Activated CD4-positive, alpha-beta T cell treated with anti-CD3 and anti-CD28 coated beads, Interleukin-2, amount 10 ng/mL, durations not matched to agents 7 days and 5 days (primary cell): Measurements from ENCODE around the gene GSTM3. TPM values are rescaled to one million over a fixed set of nuclear protein-coding genes. Genes with fewer than 3 reads are reported as not detected.

Source experiments
- CTCF ChIA-PET: fragments of 350-600 bp; sonication (Branson Sonifier 250); formaldehyde crosslinking; loops from one replicate; lab custom pipeline; 2021; ENCODE audit warnings: antibody characterized with exemption; lab: Charles Lee
- POLR2A ChIA-PET: fragments of 350-600 bp; sonication (Branson Sonifier 250); formaldehyde crosslinking; loops from one replicate; lab custom pipeline; 2021; ENCODE audit warnings: antibody characterized with exemption; lab: Charles Lee
- DNase-seq: peaks from one replicate; pipeline ENCODE4 v3.0.0-alpha.2; 2020
- H3K27ac Mint-ChIP-seq: one replicate; pipeline ENCODE4 v1.8.0; 2021; ENCODE audit warnings: mild to moderate bottlenecking, moderate library complexity, mixed read lengths
- H3K27me3 Mint-ChIP-seq: one replicate; pipeline ENCODE4 v1.8.0; 2021; ENCODE audit warnings: mixed read lengths
- H3K36me3 Mint-ChIP-seq: one replicate; pipeline ENCODE4 v1.8.0; 2021; ENCODE audit warnings: low read depth, mixed read lengths
- H3K4me1 Mint-ChIP-seq: one replicate; pipeline ENCODE4 v1.8.0; 2021; ENCODE audit warnings: mixed read lengths
- H3K4me3 Mint-ChIP-seq: one replicate; pipeline ENCODE4 v1.8.0; 2021; ENCODE audit warnings: mild to moderate bottlenecking, moderate library complexity, mixed read lengths
- H3K9me3 Mint-ChIP-seq: one replicate; pipeline ENCODE4 v1.8.0; 2021; ENCODE audit warnings: mixed read lengths
- total RNA-seq, 2 experiments: library from RNA; stranded (reverse); gene quantifications; one replicate each; pipeline ENCODE4 v1.2.3, GENCODE V29; 2021

GSTM3 gene
- total RNA-seq, 2 experiments from 2014 or later = 6.3 to 8.2 TPM

GRCh38 chr1:109730666-109731065 lies 10.2 kb downstream of the GSTM3 start:
- Mint-ChIP-seq H3K9me3 (no peaks in the 10 kb centered on the region), H3K27ac (no peak overlapping the region), H3K36me3 (no peaks in the 10 kb centered on the region), H3K27me3 (no peaks in the 10 kb centered on the region), H3K4me1 (no peaks in the 10 kb centered on the region), H3K4me3 (no peak overlapping the region)
- ChIA-PET CTCF (no interaction called here), POLR2A (no interaction called here)
- DNase-seq = no peak

- no peak for DNase-seq
- Mint-ChIP-seq H3K9me3 (no peaks in the 10 kb centered on the region), H3K36me3 (no peaks in the 10 kb centered on the region), H3K4me3 (no peak overlapping the region), H3K4me1 (no peaks in the 10 kb centered on the region), H3K27me3 (no peaks in the 10 kb centered on the region), H3K27ac (no peak overlapping the region)
- POLR2A ChIA-PET = interaction anchor here (0.6 kb wide), 1 partner anchor 37 kb away, joined by 3 read pairs; no protein-coding TSS in a partner anchor
- CTCF ChIA-PET = interaction anchor here (0.7 to 2.2 kb wide), 4 partner anchors 10 to 48 kb away, joined by 3 to 7 read pairs (median 3); no protein-coding TSS in a partner anchor
These were observed 12.0 kb downstream of the GSTM3 start for GRCh38 chr1:109728870-109729269.

GRCh38 chr1:109726728-109727373 lies 14.0 kb downstream of the GSTM3 start:
- H3K27ac Mint-ChIP-seq = no peak overlapping the region
- no peaks in the 10 kb centered on the region for H3K36me3 Mint-ChIP-seq
- CTCF ChIA-PET = no interaction called here
- no peaks in the 10 kb centered on the region for H3K9me3 Mint-ChIP-seq
- POLR2A ChIA-PET = no interaction called here
- peaks cover 4% of the 10 kb centered on the region for H3K27me3 Mint-ChIP-seq
- no peaks in the 10 kb centered on the region for H3K4me1 Mint-ChIP-seq
- H3K4me3 Mint-ChIP-seq = no peak overlapping the region
- DNase-seq = no peak

- CTCF ChIA-PET = no interaction called here
These were observed 14.8 kb downstream of the GSTM3 start for GRCh38 chr1:109726007-109726406.

GRCh38 chr1:109725510-109725909 lies 15.3 kb downstream of the GSTM3 start:
- Mint-ChIP-seq H3K36me3 (no peaks in the 10 kb centered on the region), H3K27ac (no peak overlapping the region), H3K9me3 (no peaks in the 10 kb centered on the region)

More at GRCh38 chr1:109726007-109726406, 14.8 kb downstream of the GSTM3 start:
- Mint-ChIP-seq H3K27me3 (peaks cover 6% of the 10 kb centered on the region), H3K36me3 (no peaks in the 10 kb centered on the region), H3K9me3 (no peaks in the 10 kb centered on the region), H3K4me3 (no peak overlapping the region), H3K4me1 (no peaks in the 10 kb centered on the region), H3K27ac (no peak overlapping the region)
- DNase-seq = no peak
- POLR2A ChIA-PET = no interaction called here

GRCh38 chr1:109724933-109725332 lies 15.9 kb downstream of the GSTM3 start:
- ChIA-PET CTCF (interaction anchor here (0.9 kb wide), 1 partner anchor 247 kb away, joined by 3 read pairs; no protein-coding TSS in a partner anchor), POLR2A (no interaction called here)
- H3K4me3 Mint-ChIP-seq = no peak overlapping the region
- peaks cover 6% of the 10 kb centered on the region for H3K27me3 Mint-ChIP-seq
- no peaks in the 10 kb centered on the region for H3K36me3 Mint-ChIP-seq
- H3K4me1 Mint-ChIP-seq = no peaks in the 10 kb centered on the region
- H3K9me3 Mint-ChIP-seq = no peaks in the 10 kb centered on the region
- no peak overlapping the region for H3K27ac Mint-ChIP-seq
- DNase-seq = no peak

More at GRCh38 chr1:109725510-109725909, 15.3 kb downstream of the GSTM3 start:
- Mint-ChIP-seq H3K4me1 (no peaks in the 10 kb centered on the region), H3K4me3 (no peak overlapping the region), H3K27me3 (peaks cover 6% of the 10 kb centered on the region)
- POLR2A ChIA-PET = no interaction called here
- CTCF ChIA-PET = no interaction called here
- no peak for DNase-seq

- POLR2A ChIA-PET = no interaction called here
- Mint-ChIP-seq H3K27ac (no peak overlapping the region), H3K27me3 (peaks cover 6% of the 10 kb centered on the region), H3K4me1 (peaks cover 4% of the 10 kb centered on the region), H3K36me3 (no peaks in the 10 kb centered on the region), H3K9me3 (no peaks in the 10 kb centered on the region), H3K4me3 (no peak overlapping the region)
- DNase-seq = no peak
- CTCF ChIA-PET = interaction anchor here (0.7 kb wide), 1 partner anchor 100 kb away, joined by 3 read pairs; no protein-coding TSS in a partner anchor
These were observed 17.7 kb downstream of the GSTM3 start for GRCh38 chr1:109722908-109723691.

- H3K4me3 Mint-ChIP-seq = no peak overlapping the region
- ChIA-PET POLR2A (no interaction called here), CTCF (interaction anchor here (0.7 to 1.5 kb wide), 3 partner anchors 33 to 102 kb away, joined by 3 to 4 read pairs (median 4); no protein-coding TSS in a partner anchor)
- no peaks in the 10 kb centered on the region for H3K36me3 Mint-ChIP-seq
- H3K27ac Mint-ChIP-seq = no peak overlapping the region
- H3K9me3 Mint-ChIP-seq = no peaks in the 10 kb centered on the region
- no peak for DNase-seq
- H3K27me3 Mint-ChIP-seq = peaks cover 6% of the 10 kb centered on the region
- H3K4me1 Mint-ChIP-seq = peaks cover 4% of the 10 kb centered on the region
These were observed 18.9 kb downstream of the GSTM3 start for GRCh38 chr1:109721971-109722370.

GRCh38 chr1:109721042-109721441 lies 19.8 kb downstream of the GSTM3 start:
- ChIA-PET POLR2A (no interaction called here), CTCF (interaction anchor here (0.9 to 1.5 kb wide), 4 partner anchors 30 to 81 kb away, joined by 3 to 4 read pairs (median 4); no protein-coding TSS in a partner anchor)
- DNase-seq = no peak
- H3K27me3 Mint-ChIP-seq = peaks cover 6% of the 10 kb centered on the region
- peaks cover 4% of the 10 kb centered on the region for H3K4me1 Mint-ChIP-seq
- no peak overlapping the region for H3K27ac Mint-ChIP-seq
- H3K9me3 Mint-ChIP-seq = no peaks in the 10 kb centered on the region
- H3K36me3 Mint-ChIP-seq = no peaks in the 10 kb centered on the region
- no peak overlapping the region for H3K4me3 Mint-ChIP-seq

GRCh38 chr1:109719337-109719837 lies 21.5 kb downstream of the GSTM3 start:
- no peaks in the 10 kb centered on the region for H3K9me3 Mint-ChIP-seq
- no peak for DNase-seq
- peaks cover 4% of the 10 kb centered on the region for H3K4me1 Mint-ChIP-seq
- H3K27me3 Mint-ChIP-seq = peaks cover 8% of the 10 kb centered on the region
- ChIA-PET CTCF (no interaction called here), POLR2A (no interaction called here)
- no peak overlapping the region for H3K27ac Mint-ChIP-seq
- no peak overlapping the region for H3K4me3 Mint-ChIP-seq
- H3K36me3 Mint-ChIP-seq = no peaks in the 10 kb centered on the region

- no peaks in the 10 kb centered on the region for H3K36me3 Mint-ChIP-seq
- peaks cover 4% of the 10 kb centered on the region for H3K4me1 Mint-ChIP-seq
- no peak overlapping the region for H3K27ac Mint-ChIP-seq
- POLR2A ChIA-PET = no interaction called here
- CTCF ChIA-PET = interaction anchor here (1.6 kb wide), 1 partner anchor 10 kb away, joined by 7 read pairs; no protein-coding TSS in a partner anchor
- no peak for DNase-seq
- H3K4me3 Mint-ChIP-seq = no peak overlapping the region
- H3K27me3 Mint-ChIP-seq = peaks cover 8% of the 10 kb centered on the region
- H3K9me3 Mint-ChIP-seq = no peaks in the 10 kb centered on the region
These were observed 22.3 kb downstream of the GSTM3 start for GRCh38 chr1:109718495-109718894.

GRCh38 chr1:109717729-109718128 lies 23.1 kb downstream of the GSTM3 start:
- DNase-seq = no peak
- Mint-ChIP-seq H3K4me1 (peaks cover 4% of the 10 kb centered on the region), H3K27me3 (peaks cover 10% of the 10 kb centered on the region), H3K27ac (no peak overlapping the region), H3K4me3 (no peak overlapping the region), H3K36me3 (no peaks in the 10 kb centered on the region), H3K9me3 (no peaks in the 10 kb centered on the region)
- ChIA-PET CTCF (interaction anchor here (0.6 to 1.6 kb wide), 2 partner anchors 11 to 1273 kb away, joined by 5 to 7 read pairs; no protein-coding TSS in a partner anchor), POLR2A (no interaction called here)
